Activated naive CD4-positive, alpha-beta T cell treated with Interleukin-2 at 50 U/mL for 16 hours (primary cell): ENCODE measurements around the gene CACFD1.

Experiments
- DNase-seq: peaks from one replicate; pipeline ENCODE4 v3.0.0-alpha.2; 2020

Gene CACFD1

GRCh38 chr9:133520121-133520835 lies 60.5 kb downstream of the CACFD1 start:
- no peak for DNase-seq
